ENCODE results near the gene UQCR10. TPM values are rescaled to one million over a fixed set of nuclear protein-coding genes. Genes with fewer than 3 reads are reported as not detected.

The UQCR10 gene
- total and polyA plus RNA-seq, 4 donors, result 67.5 to 290 (median 133) TPM

DNA sequence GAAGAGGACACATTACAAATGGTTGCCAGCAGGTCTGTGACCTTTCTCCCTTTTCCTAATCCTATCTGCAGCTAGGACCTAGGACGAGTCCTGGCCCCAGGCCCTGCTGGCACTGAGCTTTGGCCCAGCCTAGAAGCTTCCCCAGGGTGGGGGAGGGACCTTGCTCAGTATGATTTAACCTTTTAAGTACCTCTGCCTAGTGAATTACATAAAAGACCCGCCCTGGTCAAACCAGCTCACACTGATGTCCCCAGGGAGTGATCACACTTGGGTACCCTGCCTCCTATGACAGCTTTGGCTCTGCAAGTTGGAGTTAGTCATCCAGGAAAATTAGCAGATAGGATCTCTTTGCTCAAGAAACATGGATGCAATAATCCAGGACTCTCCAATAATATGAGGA, 49.0 kb downstream of the UQCR10 start:
- DNase-seq, result no peak
- Histone ChIP-seq H3K9ac (ENCODE audit: insufficient read depth in 1 of 2, low read length in 2 of 2) (no peak overlapping the region), H3K4me3 (no peak overlapping the region), H3K27me3 (ENCODE audit: control insufficient read depth in 3 of 3, insufficient read depth in 3 of 3, low read length in 2 of 3) (no peaks in the 10 kb centered on the region), H3K4me1 (ENCODE audit: control insufficient read depth in 5 of 5, insufficient read depth in 5 of 5, low read length in 5 of 5) (peaks cover 0 to 5% (median 0%) of the 10 kb centered on the region in 5 donors), H3K36me3 (ENCODE audit: control insufficient read depth in 4 of 4, insufficient read depth in 4 of 4, low read length in 4 of 4) (peaks cover 24 to 50% (median 31%) of the 10 kb centered on the region in 4 donors), H3K27ac (ENCODE audit: low read depth in 1 of 2, low read length in 1 of 2) (no peak overlapping the region), H3K9me3 (ENCODE audit: control insufficient read depth in 4 of 4, insufficient read depth in 3 of 4, low read length in 3 of 4) (no peaks in the 10 kb centered on the region)
- ATAC-seq (ENCODE audit: insufficient read depth, low FRiP score), result no peak
- TF ChIP-seq, protein P1, sequence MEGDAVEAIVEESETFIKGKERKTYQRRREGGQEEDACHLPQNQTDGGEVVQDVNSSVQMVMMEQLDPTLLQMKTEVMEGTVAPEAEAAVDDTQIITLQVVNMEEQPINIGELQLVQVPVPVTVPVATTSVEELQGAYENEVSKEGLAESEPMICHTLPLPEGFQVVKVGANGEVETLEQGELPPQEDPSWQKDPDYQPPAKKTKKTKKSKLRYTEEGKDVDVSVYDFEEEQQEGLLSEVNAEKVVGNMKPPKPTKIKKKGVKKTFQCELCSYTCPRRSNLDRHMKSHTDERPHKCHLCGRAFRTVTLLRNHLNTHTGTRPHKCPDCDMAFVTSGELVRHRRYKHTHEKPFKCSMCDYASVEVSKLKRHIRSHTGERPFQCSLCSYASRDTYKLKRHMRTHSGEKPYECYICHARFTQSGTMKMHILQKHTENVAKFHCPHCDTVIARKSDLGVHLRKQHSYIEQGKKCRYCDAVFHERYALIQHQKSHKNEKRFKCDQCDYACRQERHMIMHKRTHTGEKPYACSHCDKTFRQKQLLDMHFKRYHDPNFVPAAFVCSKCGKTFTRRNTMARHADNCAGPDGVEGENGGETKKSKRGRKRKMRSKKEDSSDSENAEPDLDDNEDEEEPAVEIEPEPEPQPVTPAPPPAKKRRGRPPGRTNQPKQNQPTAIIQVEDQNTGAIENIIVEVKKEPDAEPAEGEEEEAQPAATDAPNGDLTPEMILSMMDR (IDR thresholded peaks at IDR 0.05; ENCODE audit: control extremely low read depth, extremely low read depth), result no peak
- 54 to 65% methylated on average over 2 of the region's 2 CpGs for WGBS, 2 donors

GRCh38 chr22:29816539-29816938, 49.4 kb downstream of the UQCR10 start:
- ATAC-seq (ENCODE audit: insufficient read depth, low FRiP score) (no peak), DNase-seq (peak in 1 of 3 donors; percentile 25)
- Histone ChIP-seq H3K9me3 (ENCODE audit: control insufficient read depth in 4 of 4, insufficient read depth in 3 of 4, low read length in 3 of 4) (no peaks in the 10 kb centered on the region), H3K4me1 (ENCODE audit: control insufficient read depth in 5 of 5, insufficient read depth in 5 of 5, low read length in 5 of 5) (peaks cover 0 to 5% (median 1%) of the 10 kb centered on the region in 5 donors), H3K36me3 (ENCODE audit: control insufficient read depth in 4 of 4, insufficient read depth in 4 of 4, low read length in 4 of 4) (peaks cover 22 to 48% (median 31%) of the 10 kb centered on the region in 4 donors), H3K27me3 (ENCODE audit: control insufficient read depth in 3 of 3, insufficient read depth in 3 of 3, low read length in 2 of 3) (no peaks in the 10 kb centered on the region), H3K9ac (ENCODE audit: insufficient read depth in 1 of 2, low read length in 2 of 2) (no peak overlapping the region), H3K27ac (ENCODE audit: low read depth in 1 of 2, low read length in 1 of 2) (no peak overlapping the region), H3K4me3 (no peak overlapping the region)
- TF ChIP-seq, protein P1 (IDR thresholded peaks at IDR 0.05; ENCODE audit: control extremely low read depth, extremely low read depth), result no peak
- 63 to 77% methylated on average over 6 of the region's 6 CpGs for whole genome bisulfite sequencing, 2 donors

DNA sequence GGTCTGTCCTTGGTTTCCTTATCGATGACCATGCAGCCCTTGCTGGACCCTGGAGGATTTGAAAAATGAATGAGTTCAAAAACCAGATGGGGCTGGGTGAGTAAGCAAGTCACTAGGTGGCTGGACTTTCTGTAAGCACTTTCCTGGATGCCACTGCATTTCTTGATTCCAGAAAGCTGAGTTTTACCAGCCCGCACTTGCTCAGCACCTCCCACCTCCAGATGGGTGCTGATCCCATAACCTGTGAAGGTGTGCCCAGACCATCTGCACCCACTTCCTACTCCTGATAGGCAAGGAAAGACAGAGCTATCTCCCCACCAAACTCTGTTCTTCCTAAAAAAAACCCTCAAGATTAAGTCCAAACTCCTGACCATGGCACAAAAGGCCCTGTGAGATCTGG, 49.8 kb downstream of the UQCR10 start:
- no peak for DNase-seq
- no peak for ATAC-seq (ENCODE audit: insufficient read depth, low FRiP score)
- Histone ChIP-seq H3K9me3 (ENCODE audit: control insufficient read depth in 4 of 4, insufficient read depth in 3 of 4, low read length in 3 of 4) (no peaks in the 10 kb centered on the region), H3K27me3 (ENCODE audit: control insufficient read depth in 3 of 3, insufficient read depth in 3 of 3, low read length in 2 of 3) (no peaks in the 10 kb centered on the region), H3K27ac (ENCODE audit: low read depth in 1 of 2, low read length in 1 of 2) (no peak overlapping the region), H3K4me3 (no peak overlapping the region), H3K9ac (ENCODE audit: insufficient read depth in 1 of 2, low read length in 2 of 2) (no peak overlapping the region), H3K4me1 (ENCODE audit: control insufficient read depth in 5 of 5, insufficient read depth in 5 of 5, low read length in 5 of 5) (peaks cover 0 to 5% (median 4%) of the 10 kb centered on the region in 5 donors), H3K36me3 (ENCODE audit: control insufficient read depth in 4 of 4, insufficient read depth in 4 of 4, low read length in 4 of 4) (peaks cover 19 to 46% (median 31%) of the 10 kb centered on the region in 4 donors)
- WGBS, 2 donors, result 82 to 97% methylated on average over 2 of the region's 2 CpGs
- TF ChIP-seq, protein P1 (IDR thresholded peaks at IDR 0.05; ENCODE audit: control extremely low read depth, extremely low read depth), result no peak

DNA sequence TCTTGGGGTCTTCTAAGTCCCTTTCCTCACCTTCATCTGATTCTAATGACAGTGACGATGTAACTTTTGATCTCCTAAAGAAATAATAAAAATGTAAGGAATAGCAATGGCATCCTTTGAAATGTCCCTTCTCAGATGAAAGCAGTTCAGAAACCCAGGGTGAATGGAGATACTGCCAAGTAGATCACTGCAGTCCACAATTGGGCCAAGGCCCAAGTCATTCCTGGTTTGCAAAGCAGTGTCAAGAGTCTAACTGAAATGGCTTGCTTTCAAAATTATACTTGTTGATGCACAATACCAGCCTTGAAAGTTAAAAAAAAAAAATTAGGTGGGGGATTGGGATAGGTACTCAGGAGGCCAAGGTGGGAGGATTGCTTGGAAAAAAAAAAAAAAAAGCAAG, 50.6 kb downstream of the UQCR10 start:
- no peak for ATAC-seq (ENCODE audit: insufficient read depth, low FRiP score)
- TF ChIP-seq, protein P1 (IDR thresholded peaks at IDR 0.05; ENCODE audit: control extremely low read depth, extremely low read depth), result no peak
- no peak overlapping the region for H3K4me3 ChIP-seq
- H3K9me3 ChIP-seq (ENCODE audit: control insufficient read depth in 4 of 4, insufficient read depth in 3 of 4, low read length in 3 of 4), result no peaks in the 10 kb centered on the region
- no peaks in the 10 kb centered on the region for H3K27me3 ChIP-seq (ENCODE audit: control insufficient read depth in 3 of 3, insufficient read depth in 3 of 3, low read length in 2 of 3)
- peaks cover 15 to 43% (median 29%) of the 10 kb centered on the region in 4 donors for H3K36me3 ChIP-seq (ENCODE audit: control insufficient read depth in 4 of 4, insufficient read depth in 4 of 4, low read length in 4 of 4)
- WGBS, 2 donors, result 97 to 100% methylated on average over 1 of the region's 1 CpG
- no peak overlapping the region for H3K27ac ChIP-seq (ENCODE audit: low read depth in 1 of 2, low read length in 1 of 2)
- no peak for DNase-seq
- peaks cover 0 to 5% (median 4%) of the 10 kb centered on the region in 5 donors for H3K4me1 ChIP-seq (ENCODE audit: control insufficient read depth in 5 of 5, insufficient read depth in 5 of 5, low read length in 5 of 5)
- no peak overlapping the region for H3K9ac ChIP-seq (ENCODE audit: insufficient read depth in 1 of 2, low read length in 2 of 2)
